ENCODE data around the gene EYA2.

EYA2 gene

GRCh38 chr20:47181056-47181862, 286.6 kb downstream of the EYA2 start:
- TF ChIP-seq OSR1 (CRISPR knock-in tag; IDR thresholded peaks at IDR 0.05) (no peak), ZNF70 (CRISPR knock-in tag; IDR thresholded peaks at IDR 0.05) (peak; percentile 90)
- ATAC-seq: peak; percentile 88

DNA sequence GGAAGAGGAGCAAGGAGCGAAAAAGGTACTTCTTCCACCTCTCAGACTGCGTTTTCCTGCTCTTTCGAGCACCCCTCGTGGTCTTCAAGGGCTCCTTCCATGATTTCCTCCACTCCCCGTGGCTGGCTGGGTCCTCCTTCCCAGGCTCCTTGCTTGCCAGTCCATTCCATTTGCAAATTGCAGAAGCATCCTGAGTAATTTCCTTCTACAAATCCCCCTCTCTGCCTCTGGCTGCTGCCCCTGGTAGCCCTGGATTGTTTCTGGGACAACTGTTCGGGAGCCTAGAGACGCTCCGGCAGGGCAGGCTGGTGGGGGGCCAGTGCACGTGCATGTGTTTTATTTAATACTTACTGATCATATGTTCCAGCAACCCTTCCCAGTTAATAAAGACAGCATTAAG, 288.7 kb downstream of the EYA2 start:
- TF ChIP-seq CSDC2 (CRISPR knock-in tag; IDR thresholded peaks at IDR 0.05) (no peak), CREB5 (CRISPR knock-in tag; IDR thresholded peaks at IDR 0.05; ENCODE audit: low read depth) (no peak), CSRNP3 (CRISPR knock-in tag; IDR thresholded peaks at IDR 0.05) (no peak), TCF4 (CRISPR knock-in tag; IDR thresholded peaks at IDR 0.05; ENCODE audit: borderline replicate concordance) (no peak), ESRRG (CRISPR knock-in tag; IDR thresholded peaks at IDR 0.05) (no peak), ZNF565 (CRISPR knock-in tag; conservative IDR thresholded peaks at IDR 0.05; ENCODE audit: low read depth) (no peak), POU6F1 (CRISPR knock-in tag; IDR thresholded peaks at IDR 0.05; ENCODE audit: borderline replicate concordance, low read depth) (no peak), ZNF8 (CRISPR knock-in tag; IDR thresholded peaks at IDR 0.05) (no peak)
- TF ChIP-seq, protein P1, sequence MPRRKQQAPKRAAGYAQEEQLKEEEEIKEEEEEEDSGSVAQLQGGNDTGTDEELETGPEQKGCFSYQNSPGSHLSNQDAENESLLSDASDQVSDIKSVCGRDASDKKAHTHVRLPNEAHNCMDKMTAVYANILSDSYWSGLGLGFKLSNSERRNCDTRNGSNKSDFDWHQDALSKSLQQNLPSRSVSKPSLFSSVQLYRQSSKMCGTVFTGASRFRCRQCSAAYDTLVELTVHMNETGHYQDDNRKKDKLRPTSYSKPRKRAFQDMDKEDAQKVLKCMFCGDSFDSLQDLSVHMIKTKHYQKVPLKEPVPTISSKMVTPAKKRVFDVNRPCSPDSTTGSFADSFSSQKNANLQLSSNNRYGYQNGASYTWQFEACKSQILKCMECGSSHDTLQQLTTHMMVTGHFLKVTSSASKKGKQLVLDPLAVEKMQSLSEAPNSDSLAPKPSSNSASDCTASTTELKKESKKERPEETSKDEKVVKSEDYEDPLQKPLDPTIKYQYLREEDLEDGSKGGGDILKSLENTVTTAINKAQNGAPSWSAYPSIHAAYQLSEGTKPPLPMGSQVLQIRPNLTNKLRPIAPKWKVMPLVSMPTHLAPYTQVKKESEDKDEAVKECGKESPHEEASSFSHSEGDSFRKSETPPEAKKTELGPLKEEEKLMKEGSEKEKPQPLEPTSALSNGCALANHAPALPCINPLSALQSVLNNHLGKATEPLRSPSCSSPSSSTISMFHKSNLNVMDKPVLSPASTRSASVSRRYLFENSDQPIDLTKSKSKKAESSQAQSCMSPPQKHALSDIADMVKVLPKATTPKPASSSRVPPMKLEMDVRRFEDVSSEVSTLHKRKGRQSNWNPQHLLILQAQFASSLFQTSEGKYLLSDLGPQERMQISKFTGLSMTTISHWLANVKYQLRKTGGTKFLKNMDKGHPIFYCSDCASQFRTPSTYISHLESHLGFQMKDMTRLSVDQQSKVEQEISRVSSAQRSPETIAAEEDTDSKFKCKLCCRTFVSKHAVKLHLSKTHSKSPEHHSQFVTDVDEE (CRISPR knock-in tag; IDR thresholded peaks at IDR 0.05): no peak
- no peak for ATAC-seq

- ATAC-seq: no peak
- TF ChIP-seq, protein P1 (CRISPR knock-in tag; IDR thresholded peaks at IDR 0.05): no peak
- TF ChIP-seq ARNTL (CRISPR knock-in tag; IDR thresholded peaks at IDR 0.05; ENCODE audit: borderline replicate concordance, low read depth) (no peak), TCF4 (CRISPR knock-in tag; IDR thresholded peaks at IDR 0.05; ENCODE audit: borderline replicate concordance) (no peak), ZNF70 (CRISPR knock-in tag; IDR thresholded peaks at IDR 0.05) (no peak), CSDC2 (CRISPR knock-in tag; IDR thresholded peaks at IDR 0.05) (no peak), ZC3H10 (CRISPR knock-in tag; IDR thresholded peaks at IDR 0.05) (no peak), CREB5 (CRISPR knock-in tag; IDR thresholded peaks at IDR 0.05; ENCODE audit: low read depth) (no peak), CSRNP3 (CRISPR knock-in tag; IDR thresholded peaks at IDR 0.05) (no peak)
Observed at GRCh38 chr20:47187450-47188195, 293.0 kb downstream of the EYA2 start.

All from SK-N-SH treated with all-trans-retinoic acid at 6 μM for 48 hours (cell line).